OCI-M1 (cell line): Measurements from ENCODE around the gene CDH11.

Source experiments
- DNase-seq: peaks from one replicate; lab custom pipeline; 2025; lab: John Stamatoyannopoulos, UW

Gene CDH11

DNA sequence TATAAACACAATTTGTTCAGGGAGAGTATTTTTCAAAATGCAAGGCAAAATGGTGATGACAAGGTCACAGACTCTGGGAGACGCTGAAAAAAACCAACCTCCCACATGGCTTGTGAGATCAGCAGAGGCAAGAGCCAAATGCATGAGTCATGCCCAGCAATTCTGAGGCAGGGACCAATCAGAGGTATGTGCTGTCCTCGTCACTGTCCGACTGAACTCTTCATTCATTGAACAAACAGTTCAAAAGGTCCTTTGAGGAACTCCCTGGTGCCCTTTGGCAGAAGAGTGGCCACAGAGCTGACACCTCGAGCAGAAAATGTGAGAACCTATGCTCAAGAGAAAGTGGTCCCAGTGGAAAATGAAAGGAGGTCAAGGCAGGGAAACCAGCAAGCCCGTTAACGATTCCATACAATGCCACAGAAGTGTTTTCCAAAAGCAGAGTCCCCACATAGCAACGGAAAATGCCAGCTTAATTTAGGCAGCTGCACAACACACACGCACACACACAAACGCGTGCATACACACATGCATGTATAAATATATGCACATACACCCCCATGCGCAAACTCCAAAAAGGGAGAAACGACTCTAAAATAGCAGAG is 50.9 kb downstream of the CDH11 start:
- peak; percentile 76 for DNase-seq

DNA sequence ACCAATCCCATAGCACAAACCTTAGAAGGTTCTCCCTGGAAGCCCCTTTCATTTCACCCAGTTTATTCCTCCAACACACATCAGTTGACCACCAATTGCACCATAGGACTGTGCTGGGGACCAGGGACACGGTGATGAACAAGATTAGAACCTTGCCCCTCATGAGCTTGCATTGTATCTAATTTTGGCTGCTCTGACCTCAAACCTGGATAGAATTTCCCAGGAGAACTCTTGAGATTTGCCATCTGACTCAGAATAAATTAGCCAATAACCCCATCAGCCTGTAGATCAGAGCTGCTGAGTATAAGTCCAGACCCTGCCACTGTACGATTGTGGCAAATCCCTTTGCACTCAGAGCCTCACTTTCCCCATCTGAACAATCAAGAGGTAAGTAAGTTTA is 52.1 kb downstream of the CDH11 start:
- no peak for DNase-seq

DNA sequence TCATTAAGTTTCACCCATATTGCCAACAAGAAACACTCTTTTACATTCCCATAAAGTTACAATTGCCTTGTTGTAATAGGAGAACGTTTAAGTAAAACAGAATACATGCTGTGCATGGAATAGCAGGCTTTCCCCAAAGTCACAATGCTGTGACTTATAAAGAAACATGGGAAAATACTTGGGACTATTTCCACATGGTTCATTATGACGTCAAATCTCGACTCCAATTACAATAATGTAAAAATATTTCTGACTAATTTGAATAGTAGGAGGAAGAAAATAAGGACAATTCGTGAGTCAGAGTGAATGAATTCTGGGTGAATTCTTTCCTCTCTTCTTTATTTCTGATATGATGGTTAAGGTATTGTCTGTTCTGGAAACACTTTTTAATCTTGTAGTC is 52.8 kb downstream of the CDH11 start:
- no peak for DNase-seq

DNA sequence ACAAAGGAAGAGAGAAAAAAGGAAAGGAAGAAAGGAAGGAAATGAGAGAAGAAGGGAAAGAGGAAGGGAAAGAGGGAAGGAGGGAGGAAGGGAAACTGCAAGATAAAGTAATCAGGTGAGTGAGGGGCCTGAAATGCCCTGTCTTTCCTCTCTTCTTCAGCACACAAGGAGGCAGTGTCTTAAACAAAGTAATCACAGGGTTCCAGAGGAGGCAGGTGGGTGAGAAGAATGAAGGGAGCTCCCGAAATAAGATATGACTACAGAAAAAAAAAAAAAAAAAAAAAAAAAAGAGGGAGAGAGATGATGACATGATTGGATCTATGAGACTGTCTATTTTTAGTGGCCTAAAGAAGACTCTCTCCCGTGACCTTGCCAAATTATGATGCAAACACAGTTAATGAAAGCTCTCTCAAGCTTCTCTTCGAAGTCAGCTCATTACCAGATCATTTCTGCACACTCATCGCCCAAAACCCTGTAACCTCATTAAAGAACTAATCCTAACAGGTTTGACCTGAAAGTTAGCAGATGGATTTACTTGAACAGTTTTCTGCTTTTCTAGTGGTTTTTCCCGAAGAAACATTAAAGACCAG is 53.6 kb downstream of the CDH11 start:
- DNase-seq: peak; percentile 60

DNA sequence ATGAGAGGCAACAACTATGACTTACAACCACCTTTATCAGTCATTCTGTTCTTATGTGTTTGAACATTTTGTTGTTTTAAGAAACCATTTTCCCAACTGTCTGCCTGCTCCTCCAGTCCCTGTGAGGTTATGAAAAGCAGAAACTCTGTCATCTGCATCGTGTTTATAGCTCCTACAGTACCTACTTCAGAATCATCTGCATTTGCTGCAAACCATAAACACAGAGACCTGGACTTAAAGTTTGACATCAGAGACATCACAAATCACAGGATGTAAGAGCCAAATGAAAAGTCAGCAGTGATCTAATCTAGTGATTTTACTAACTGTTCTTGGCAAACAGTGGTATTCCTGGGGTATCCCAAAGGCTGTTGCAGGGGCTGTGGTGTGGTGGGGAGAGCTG is 55.2 kb downstream of the CDH11 start:
- peak; percentile 29 for DNase-seq

DNA sequence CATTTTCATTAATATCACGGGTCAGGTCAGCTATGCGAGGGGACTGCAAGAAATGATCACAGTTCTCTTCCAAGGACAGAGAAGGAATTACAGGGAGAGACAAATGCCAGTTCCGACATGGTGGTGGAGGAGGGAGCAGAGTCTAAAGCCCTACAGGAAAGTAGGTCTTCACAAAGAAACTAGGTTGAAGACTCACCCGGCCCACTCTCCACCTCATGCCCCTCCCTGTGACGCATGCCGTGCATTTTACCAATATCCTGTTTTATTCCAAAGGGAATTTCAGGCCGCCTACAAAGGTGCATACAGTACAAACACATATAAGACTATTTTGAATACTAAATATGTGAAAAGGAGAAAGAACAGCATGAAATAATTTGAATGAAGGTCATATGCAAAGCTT is 56.8 kb downstream of the CDH11 start:
- no peak for DNase-seq

DNA sequence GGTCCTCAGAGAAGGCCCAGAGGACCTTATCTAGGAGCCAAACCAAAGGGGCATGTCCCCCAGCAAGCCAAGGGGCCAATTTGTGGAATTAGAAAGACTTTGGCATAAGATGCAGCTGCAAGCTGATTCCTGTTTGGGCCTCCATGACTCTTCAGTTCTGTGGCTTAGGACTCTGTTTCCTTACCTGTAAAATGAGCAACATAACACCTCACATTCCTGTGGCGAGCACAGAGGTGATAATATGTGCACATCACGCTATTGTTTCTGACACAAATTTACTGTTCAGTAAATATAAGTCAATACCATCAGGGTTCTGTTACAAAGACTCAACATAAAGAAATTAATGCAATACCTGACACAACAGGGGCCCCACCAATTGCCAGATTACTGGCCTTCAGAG is 57.7 kb downstream of the CDH11 start:
- no peak for DNase-seq

DNA sequence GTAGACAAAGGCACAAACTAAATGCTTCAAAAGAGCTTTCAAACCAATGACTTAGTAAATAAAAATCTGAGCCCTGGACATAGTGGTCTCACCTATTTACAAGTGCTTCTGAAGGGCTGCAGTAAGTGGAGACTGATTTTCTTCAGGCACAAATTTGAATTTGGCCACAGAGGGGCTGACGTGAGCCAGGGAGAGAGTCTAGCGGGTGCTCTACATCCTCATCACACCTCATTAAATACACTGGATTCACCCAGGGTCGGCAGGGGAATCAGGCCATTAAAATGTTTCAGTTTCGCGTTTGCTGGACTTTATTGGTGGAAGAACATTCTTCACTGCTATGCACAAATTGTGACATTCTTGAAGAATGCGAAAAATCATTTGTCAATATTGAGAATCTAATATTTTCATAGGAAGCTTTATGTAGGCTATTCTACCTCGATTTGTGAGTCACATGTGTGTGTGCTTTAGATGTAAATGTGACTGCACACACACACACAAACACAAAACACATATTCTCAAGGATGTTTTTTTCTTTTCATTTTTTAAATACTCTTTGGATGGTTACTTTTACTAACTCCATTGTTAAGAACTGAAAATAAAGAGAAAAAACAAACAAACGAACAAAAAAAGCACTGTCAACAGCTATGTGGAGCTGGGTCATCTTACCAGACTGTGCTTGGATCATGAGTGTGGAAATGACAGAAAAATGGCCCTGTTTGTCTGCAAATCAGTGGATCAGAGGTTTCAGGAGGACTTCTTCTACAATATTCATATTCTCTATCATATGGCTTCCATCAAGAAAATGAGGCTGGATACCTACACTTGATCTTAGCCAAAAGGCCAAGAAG is 58.9 kb downstream of the CDH11 start:
- DNase-seq: no peak

DNA sequence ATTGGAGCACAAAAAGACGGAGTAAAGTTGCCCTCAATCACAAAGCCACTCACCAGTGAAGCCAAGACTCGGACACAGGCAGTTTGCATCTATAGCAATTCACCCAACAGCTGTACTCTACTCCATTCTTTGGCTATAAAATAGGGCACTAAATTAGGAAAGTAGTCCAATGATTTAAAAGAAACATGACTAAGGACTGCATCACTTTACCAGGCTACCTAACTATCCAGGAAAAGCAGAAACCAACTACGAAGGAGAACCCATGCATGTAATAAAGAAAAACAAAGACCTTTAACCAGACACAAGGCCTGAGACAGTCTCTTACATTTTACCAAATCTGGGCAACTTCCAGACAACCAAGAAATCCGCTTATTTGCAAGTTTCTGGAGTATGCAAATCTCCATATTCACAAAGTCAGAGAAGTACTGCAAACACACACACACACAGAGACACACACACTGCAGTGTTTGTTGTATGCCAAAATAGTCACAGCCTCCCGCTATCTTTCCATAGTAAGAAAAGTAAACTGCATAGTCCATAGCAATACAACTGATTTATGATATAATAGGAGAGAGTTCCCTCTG is 59.8 kb downstream of the CDH11 start:
- DNase-seq: no peak

DNA sequence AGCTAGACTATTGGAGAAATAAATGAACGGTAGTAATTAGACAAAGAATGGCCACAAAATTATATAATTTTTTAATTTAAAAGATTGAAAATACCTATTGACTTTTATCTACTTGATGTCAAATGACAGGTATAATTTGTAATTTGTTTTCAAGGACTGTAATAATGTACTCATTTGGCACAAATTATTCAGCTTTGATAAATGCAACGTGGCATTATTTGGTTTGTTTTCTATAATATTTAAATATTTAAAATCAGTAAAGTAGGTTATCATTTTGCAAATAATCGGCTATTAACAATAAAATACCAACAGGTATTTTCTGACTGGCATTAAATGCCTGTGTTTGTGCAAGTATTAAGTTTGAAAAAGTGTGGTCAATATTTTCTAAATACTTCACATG is 60.6 kb downstream of the CDH11 start:
- DNase-seq: no peak

DNA sequence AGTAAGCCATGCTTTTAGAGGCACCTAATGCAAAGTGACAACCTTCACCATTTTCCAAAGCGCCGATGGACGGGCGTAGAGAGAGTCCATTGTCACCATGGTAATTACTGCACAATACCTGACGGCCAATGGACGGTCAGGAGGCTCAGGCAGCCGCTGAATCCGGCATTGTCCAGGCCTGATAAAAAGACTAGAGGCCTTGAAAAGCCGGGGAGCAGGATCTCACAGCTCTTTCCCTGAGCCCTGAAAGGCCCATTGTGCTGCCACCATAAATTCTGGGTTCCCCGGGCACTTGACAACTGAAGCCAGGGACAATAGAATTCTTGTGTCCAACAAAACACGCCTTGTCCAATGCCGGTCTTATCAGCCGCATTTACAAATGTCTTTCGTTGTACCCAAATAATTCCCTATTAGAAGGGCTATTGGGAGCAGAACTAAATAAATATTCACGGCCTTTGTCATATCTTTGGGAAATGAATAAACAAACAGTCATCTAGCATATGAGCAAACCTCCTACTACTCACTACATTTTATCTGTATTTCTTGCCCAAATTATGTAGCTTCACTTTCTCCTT is 62.4 kb downstream of the CDH11 start:
- DNase-seq: no peak

DNA sequence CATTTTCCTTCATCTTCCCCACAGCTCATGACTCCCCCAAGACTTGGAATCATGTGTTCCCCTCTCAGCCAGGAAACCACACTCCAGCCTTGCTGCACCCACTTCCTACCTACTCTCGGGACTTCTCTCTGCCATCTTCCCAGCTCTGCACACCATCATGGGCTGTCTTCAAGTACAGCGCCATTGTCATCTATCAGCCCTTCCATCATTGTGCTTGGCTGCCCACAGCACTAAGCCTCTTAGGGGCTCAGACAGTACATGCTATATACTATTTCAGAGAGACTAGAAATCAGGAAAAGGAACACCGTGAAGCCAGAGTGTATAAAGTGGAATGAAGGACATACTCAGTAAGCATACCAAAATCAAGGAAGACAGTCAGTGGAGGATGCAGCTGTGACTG is 64.7 kb downstream of the CDH11 start:
- no peak for DNase-seq

DNA sequence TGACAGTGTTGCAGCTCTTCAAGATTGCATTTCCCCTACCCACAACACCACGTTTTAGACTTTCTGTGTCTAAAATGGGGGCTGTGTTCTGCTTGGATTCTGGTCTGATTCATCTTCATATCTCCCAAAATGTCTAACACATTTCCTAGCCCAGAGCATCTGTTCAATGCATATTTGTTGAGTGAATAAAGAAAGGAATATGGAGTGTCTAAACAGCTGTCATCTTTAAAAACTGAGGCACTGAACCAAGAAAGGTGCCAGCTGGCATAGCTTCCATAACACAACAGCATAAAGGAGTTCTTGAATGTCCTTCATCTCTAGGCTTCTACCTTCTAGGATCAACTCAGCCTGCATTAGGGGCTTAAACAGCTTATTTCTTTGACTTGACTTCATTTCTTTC is 67.4 kb downstream of the CDH11 start:
- no peak for DNase-seq

DNA sequence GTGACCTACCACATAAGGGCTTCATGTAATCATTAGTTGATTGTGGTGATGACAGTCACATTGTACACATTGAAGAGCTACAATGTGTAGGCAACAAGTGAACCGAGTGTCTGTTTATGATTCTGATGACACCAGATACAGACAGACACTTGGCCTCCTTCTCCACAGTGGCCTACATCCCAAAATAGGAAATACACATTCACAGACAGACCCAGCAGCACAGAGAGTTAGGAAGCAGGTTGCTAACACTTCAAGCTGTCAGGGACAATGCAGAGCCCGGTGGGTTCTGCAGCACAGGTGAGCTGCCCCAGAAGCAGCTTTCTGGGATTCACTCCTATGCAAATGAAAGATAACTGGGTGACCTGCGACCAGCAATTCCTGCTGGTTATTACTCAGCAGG is 72.2 kb downstream of the CDH11 start:
- DNase-seq: no peak

DNA sequence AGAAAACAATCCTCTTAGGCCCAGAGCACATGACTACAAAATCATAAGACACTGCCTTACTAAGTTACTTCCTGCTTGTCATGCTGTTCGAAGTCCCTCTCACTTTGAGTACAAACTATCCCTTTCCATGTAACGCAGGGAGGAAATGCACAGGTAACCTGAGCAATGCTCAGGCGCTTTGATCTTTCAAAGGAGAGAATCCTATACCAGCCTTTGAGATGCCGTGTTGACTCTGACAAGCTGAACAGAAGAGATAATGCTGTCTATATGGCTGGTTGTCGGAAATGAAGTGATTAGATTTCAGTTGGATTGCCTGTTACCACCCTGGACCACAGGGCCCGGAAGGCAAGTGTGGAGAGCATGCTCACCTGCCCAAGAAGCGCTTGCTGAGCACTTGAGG is 75.9 kb downstream of the CDH11 start:
- DNase-seq: peak; percentile 4

DNA sequence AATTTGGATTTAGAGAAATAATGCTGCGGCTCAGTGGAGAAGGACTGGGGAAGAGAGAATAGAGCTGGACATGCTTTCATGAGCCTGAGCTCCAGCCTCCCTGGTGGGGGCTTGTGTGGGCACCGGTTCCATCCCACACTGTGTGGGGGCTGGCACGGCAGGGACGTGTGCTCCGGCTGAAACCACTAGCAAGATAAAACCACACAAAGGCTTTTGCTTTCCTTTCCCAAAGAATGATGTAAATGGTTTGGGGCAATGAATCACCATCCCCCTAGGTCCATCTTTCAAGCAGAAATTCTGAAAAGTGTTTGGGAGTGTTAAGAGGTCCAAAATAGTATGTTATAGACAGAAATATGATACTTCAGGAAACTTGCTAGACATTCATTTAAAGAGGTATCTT is 77.0 kb downstream of the CDH11 start:
- peak; percentile 50 for DNase-seq

DNA sequence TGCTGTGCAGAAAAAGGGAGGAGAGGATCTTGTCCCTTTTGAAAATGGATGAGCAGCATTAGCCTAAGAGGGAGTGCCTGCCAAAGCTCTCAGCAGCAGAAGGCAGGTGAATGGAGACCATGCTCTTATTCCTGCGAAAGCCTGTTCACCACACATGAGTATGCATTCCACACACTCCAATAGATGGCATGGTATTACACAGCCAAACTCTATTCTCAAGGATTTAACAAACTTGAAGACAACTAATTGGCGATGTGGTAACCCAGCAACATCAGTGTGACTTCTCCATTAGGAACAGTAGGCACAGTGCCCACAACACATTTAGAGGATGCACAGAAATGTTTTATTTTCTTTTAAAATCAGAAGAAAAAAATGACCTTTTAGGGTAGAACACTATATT is 77.8 kb downstream of the CDH11 start:
- no peak for DNase-seq

DNA sequence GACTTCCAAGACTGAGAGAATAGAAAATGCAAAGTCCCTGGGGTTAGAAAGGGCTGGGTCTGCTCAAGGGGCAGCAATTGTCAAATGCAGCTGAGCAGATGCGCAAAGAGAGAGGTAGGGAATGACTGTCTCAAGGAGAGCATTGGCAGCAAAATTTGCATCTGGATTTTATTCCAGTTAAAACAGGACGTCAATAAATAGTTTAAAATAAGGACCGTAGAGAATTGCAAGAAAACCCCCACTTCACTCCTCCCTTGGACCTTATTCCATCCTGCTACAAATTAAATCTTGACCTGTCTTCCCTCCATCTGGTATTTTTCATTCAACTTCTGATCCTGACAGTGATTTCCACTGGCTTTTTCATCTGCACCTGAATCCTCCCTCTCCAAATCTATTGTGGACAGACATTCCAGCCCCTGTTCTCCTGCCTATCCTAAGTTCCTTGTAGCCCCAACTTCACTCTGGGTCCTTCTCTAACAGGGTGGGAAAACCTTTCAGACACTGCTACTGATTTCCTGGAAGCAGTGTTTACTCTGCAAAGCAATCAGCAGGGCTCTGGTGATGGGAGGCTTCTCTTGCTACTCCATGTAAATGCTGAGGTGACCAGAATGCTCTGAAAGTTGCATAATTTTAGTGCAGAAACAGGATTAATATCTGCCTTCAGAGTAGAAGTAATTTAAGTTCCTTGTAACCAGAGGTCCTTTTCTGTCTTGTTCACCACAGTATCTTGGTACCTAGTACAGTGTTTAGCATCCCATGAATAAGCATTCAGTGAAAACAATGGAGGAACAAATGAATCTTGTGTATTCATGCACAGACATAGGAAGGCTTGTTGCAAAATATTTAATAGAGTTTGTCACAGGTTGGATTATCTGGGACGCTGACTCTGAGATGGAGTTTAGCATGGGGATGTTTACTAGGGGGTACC is 79.2 kb downstream of the CDH11 start:
- DNase-seq: no peak

DNA sequence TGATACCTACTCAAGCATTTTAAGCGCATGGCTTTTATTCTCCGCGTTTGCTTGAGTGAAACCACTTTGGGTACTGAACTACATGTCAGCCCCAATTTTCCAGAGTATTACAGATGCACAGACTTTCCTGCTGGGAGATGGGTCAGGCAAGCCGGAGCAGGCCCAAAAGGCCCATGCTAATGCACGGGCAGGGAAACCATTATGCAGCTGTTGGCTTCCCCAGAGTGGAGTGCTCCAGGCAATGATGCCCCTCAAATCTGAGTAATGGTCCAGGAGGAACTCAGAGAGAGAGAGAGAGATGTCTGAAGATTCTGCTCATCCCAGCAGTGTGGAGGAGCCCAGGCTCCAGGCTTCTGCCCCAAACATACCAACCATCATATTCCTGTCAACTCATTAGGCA is 80.2 kb downstream of the CDH11 start:
- no peak for DNase-seq

DNA sequence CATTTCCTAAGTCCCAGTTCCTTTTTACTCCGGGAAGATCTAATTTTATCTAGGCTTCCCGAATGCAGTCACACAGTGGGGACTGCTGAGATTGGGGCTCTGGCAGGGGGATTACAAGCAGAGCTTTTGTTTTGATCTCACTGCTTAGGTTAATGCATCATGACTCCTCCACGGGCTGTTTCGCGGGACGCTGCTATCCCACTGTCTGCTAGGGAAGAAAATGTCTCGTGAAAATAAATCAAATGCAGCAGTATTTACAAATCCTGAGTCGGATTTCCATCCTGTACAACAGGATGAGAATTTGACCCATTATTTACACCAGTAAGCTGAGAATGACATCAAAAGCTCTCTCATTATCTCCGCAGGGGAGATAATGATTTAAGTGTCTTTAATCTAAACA is 83.8 kb downstream of the CDH11 start:
- DNase-seq: no peak

DNA sequence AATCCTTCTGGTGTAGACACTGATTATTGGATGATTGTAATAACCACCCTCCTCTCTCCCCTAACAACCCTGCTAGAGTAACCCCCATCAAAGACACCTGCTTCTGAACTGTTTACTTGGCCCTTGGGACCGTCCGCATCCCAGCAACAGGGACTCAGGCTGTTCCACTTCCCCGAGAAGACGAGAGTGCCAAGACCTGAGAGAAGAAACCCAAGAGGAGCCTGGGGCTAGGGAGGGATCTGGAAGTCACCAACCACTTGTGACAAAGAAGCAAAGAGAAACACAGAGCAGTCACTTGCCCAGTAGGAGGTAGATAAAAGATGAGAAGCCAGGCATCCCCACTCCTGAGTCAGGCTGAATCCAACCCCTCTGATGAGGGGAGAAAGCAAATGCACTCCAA is 84.3 kb downstream of the CDH11 start:
- no peak for DNase-seq

DNA sequence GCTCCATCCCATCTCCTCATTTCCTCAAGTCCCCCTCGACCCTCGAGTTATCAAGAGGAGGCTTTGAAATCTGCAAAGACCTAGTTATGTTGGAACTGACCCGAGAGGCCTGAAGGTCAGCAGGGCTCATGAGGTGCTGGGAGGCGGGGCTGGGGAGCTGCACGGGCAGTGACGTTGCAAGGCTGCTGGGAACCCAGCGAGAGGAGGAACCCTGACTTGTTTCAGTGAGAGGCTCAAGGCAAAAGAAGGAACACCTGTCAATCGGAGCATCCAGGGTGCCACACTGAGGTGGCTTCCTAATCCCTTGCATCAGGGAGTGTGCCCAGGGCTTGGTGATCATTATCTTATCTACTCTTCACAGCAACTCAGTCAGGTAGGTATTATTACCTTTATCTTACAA is 86.9 kb downstream of the CDH11 start:
- DNase-seq: no peak
